HG02981 (cell line): ENCODE data around the gene FABP3.
A peak's percentile ranks its signal among the peaks of the same experiment; 100 is the strongest.

Experiments used
- ATAC-seq: cut with Tn5 transposase; IDR thresholded peaks from one replicate; pipeline ENCODE4 v1.9.1; 2021; ENCODE audit warnings: mild to moderate bottlenecking, moderate library complexity; ENCODE audit not compliant: unreplicated experiment

Gene FABP3

GRCh38 chr1:31373897-31374486 lies 1.1 kb upstream of the FABP3 start:
- ATAC-seq = no peak

- ATAC-seq = no peak
Measured at GRCh38 chr1:31372751-31373055, 173 bp downstream of the FABP3 start.

GRCh38 chr1:31372051-31372450 lies 825 bp downstream of the FABP3 start:
- ATAC-seq = no peak

- no peak for ATAC-seq
Measured at GRCh38 chr1:31371121-31371959, 1.5 kb downstream of the FABP3 start.

- ATAC-seq = no peak
Measured at GRCh38 chr1:31370565-31370964, 2.3 kb downstream of the FABP3 start.

- ATAC-seq = no peak
Measured at GRCh38 chr1:31370021-31370420, 2.9 kb downstream of the FABP3 start.

- ATAC-seq = no peak
Measured at GRCh38 chr1:31368611-31369107, 4.2 kb downstream of the FABP3 start.

GRCh38 chr1:31366796-31367195 lies 6.1 kb downstream of the FABP3 start:
- ATAC-seq = no peak

- ATAC-seq = no peak
Measured at GRCh38 chr1:31364561-31365250, 8.2 kb downstream of the FABP3 start.

- no peak for ATAC-seq
Measured at GRCh38 chr1:31362032-31362431, 10.8 kb downstream of the FABP3 start.

GRCh38 chr1:31361607-31362006 lies 11.3 kb downstream of the FABP3 start:
- ATAC-seq = no peak

- no peak for ATAC-seq
Measured at GRCh38 chr1:31356427-31356826, 16.4 kb downstream of the FABP3 start.

- no peak for ATAC-seq
Measured at GRCh38 chr1:31354283-31354682, 18.6 kb downstream of the FABP3 start.

GRCh38 chr1:31348449-31348848 lies 24.4 kb downstream of the FABP3 start:
- ATAC-seq = peak; percentile 51

- no peak for ATAC-seq
Measured at GRCh38 chr1:31346785-31347184, 26.1 kb downstream of the FABP3 start.

- ATAC-seq = no peak
Measured at GRCh38 chr1:31345635-31346034, 27.2 kb downstream of the FABP3 start.

GRCh38 chr1:31344503-31344902 lies 28.4 kb downstream of the FABP3 start:
- ATAC-seq = no peak

- no peak for ATAC-seq
Measured at GRCh38 chr1:31336687-31337467, 36.0 kb downstream of the FABP3 start.

GRCh38 chr1:31335007-31335406 lies 37.9 kb downstream of the FABP3 start:
- ATAC-seq = no peak

GRCh38 chr1:31327381-31327780 lies 45.5 kb downstream of the FABP3 start:
- no peak for ATAC-seq

- no peak for ATAC-seq
Measured at GRCh38 chr1:31326461-31326860, 46.4 kb downstream of the FABP3 start.
